ENCODE results near the gene MR1.

MR1 gene

DNA sequence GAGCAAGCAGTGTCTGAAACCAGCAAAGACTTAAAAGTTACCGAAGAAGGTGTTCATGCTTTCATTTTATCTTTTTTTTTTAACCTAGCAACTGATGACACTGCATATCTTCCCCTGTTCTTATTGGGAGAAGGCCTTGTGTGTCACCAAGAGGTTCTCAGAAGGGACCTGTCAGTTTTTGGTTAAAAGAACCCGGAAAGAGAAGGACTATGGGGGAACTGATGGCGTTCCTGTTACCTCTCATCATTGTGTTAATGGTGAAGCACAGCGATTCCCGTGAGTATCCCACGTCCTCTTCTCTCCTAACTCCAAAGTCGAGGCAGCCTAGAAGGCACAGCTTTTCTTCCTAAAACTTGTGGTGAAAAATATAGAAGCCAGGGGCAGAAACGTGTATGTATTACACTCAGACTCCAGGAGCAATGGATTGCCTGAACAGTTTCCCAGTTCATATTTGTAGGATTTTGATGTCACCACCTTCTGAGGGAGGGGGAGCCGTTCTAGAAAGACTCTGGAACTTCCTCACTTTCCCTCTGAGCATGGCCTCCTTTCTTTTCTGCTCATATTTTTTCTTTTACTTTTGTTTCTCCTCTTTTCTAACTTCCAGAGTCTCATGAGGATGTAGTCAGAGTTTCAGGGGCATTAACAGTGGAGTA, at the start of gene MR1:
Gene MR1 (plus strand): TSS at position 185 of the 653 bp plus-strand sequence. CDS start 25 bp downstream, at position 210.
- no peak for DNase-seq

DNA sequence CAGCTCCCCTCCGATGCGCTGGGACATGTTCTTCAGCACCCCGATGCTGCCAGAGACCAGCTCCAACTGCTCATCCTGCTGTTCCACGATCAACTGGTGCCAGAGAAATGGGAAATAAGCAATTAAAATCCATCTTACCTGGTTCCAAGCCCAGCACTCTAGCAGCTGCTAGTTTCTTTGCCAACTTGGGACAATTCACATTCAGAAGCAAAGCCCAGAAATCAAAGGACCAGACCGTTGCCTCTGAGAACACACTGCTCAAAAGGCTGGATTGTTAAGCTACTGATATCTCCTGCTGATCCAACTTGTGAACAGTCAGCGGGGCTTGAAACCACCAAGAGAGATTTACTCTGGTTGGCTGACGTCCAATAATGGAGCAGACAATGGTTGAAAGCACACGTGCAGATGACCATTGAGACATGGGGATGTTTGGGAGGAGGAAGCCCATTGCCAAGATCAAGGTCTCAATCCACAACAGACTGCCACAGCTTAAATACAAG, 45.5 kb upstream of the MR1 start:
- no peak for DNase-seq

DNA sequence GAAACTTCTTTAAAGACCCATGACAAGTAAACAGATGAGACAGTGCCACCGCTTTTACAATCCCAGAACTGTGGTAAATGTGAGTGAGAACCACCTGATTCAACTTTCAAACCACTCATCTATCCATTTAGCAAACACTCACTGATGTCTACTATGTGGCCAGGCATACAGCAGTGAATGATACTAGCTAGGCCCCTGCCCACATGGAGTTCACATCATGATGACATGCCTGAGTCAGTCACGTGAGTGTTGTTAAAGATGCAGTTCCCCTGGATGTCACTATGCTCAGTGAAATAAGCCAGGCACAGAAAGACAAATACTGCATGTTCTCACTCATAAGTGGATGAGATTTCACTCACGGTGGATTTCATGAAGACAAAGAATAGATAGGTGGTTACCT, 39.5 kb upstream of the MR1 start:
- DNase-seq = no peak

DNA sequence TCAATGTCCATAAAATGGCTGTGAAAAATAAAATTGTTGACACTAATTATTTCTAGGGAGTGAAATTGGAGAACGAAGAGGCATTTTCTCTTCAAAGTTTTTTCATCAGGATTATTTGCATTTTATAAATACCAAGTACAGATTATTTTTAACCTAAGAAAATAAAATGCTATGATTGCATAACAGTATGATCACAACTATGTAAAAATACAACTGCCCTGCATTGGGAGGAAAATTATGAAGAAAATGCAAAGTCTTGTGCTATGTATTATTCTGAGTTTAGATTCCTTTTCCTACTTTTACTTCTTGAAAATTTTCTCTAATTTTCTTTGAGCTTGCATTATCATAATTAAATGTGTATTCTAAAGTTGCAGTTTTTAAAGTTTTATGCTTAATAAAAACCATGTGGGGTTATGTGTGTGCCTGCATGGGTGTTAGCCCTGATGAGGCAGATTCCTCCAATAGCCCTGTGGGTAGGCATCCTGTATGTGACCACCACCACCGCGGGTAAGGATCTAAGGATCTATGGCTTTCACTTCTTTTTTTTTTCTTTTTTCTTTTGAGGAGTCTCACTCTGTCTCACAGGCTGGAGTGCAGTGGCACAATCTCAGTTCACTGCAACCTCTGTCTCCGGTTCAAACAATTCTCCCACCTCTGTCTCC, 35.8 kb upstream of the MR1 start:
- no peak for DNase-seq

DNA sequence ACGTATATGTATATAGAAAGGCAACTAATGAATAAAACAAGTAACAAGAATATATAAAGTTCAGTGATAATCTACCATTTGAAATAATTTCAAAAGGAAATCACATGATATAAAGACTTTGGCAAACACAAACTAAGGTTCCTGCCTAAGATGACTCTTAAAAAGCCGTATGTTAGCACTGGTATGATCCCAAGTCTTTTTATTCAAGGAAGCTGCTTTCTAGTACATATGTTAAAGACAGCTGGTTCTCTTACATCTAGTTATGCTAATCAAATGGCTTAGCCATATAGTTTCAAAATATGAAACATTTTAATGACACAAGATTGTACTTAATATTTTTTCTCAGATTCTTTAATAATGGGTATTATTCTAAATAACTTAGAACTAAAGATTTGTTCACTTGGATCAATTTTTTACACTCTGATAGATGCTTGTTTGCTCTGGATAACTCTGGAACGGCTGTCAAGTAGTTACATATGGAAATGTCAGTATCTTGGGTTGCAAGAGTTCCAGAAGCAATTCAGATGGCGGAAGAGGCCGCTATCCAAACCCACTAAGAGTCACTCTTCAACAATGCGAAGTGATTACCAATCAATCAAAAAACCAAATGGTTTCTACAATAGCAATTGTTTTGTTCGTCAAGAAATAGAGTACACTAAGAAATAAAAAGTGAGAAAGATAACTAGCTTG, 32.5 kb upstream of the MR1 start:
- no peak for DNase-seq

DNA sequence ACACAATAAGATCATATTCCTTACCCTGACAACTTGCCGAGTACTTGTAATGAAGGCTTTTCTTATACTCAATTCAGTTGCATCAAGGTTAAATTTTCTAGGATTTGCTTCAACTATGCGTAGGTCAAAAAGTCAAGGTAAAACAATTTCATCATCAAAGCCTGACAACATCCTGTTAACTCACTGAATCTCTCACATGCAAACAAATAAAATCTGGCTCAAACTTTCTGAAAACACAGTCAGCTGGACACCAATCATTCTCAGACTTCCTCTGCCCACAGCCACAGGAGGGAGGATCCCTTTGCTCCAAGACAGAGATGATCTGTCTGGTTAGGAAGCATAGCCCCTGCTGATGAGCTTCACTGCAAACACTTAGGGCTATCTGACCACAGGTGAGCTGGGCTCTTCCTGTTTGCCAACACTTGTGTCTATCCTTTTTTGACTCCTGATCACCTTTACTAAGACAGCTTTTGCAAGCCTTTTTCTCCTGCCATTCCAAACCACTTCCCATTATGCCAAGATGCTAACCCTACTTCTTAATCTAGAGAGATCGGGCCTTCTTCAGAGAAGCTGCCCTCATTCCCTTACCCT, 31.1 kb upstream of the MR1 start:
- no peak for DNase-seq

DNA sequence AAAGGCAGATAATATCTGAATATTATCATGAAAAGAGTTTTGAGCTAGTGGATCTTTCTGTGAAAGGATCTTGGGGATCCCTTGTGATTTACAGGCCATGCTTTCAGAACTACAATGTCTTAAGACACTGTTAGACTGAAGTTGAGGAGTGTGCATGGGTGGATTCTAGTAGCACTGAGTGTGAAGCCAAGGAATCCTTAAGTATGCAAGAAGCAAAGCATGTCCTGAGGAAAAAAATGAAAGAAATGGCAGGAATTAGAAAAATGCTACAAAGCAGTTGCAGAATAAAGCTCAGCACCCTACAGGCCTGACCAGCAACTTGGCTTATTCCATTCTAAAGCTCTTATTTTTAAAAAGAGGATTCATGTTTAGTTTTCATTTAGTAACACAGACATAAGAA, 23.0 kb upstream of the MR1 start:
- no peak for DNase-seq

DNA sequence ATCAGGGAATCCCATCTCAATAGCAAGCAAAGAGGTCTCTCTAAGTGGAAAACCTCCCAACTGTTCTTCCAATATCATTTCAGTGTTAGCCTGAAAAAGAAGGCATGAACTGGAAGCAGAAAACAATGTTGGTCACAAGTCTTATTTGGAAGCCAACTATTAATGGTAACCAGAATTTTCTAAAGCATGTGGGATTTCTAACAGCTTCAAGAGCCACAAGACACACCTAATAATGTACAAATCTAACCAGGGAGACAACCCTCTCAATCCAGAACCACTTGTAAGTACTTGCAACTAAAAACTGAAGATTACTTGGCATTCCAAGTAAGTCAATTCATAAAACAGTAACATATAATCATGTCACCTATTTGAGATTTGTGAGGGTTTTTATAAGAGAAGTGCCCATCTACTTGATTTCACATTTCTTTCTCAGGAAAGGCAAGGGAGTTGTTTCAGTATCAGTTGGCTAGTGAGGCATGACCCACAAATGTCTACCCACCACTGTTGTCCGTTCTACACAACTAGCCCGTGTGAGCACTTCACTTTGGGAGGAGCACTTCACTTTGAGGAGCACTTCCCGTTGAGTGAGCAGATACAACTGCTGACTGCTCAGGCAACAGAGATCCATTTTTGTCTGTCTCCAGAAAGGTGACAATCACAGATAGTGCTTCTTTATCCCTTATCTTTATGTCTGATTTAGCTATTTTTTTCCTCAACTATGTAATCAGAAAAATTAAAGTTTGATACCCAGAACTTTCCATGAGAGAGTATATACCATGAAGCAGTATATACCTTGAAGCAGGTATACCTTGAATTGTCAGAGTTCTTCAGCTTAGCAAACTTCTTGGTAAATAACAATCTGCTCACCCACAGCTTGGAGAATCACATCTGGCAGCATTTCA, 22.2 kb upstream of the MR1 start:
- no peak for DNase-seq

DNA sequence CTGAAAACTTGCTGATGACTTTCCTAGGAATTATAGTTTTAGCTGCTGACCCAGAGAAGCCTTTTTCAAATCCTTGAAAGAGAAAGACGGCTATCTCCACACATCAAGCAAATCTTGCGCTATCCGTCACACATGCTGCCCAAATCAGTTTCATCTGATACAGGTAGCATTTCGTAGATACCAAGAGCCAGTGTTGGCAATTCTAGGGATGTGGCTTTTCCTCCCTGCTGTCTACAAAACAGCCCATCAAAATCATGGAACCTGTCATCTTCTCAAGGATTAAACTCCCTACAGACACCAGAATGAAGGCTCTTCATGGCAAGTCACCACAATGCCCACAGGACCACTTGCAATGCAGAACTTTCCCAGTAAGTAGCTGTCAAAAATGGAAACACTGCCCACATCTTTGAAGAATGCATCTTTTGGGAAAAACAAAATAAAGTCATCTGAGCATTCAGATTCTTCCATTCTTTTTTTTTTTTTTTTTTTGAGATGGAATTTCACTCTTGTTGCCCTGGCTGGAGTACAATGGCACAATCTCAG, 21.5 kb upstream of the MR1 start:
- no peak for DNase-seq

DNA sequence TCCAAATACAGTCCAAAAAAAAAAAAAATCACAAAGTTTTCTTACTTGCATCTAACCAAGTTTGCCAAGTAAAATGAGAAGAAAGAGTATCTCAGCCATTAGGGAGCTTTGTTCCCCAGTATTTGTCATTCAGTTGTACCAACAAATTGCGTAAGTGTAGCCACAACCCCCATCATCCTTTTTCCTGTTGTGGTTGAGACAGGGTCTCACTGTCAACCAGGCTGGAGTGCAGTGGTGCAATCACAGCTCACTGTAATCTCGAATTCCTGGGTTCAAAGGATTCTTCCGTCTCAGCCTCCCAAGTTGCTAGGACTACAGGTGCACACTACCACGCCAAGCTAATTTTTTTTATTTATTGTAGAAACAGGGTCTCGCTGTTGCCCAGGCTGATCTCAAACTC, 20.6 kb upstream of the MR1 start:
- no peak for DNase-seq

DNA sequence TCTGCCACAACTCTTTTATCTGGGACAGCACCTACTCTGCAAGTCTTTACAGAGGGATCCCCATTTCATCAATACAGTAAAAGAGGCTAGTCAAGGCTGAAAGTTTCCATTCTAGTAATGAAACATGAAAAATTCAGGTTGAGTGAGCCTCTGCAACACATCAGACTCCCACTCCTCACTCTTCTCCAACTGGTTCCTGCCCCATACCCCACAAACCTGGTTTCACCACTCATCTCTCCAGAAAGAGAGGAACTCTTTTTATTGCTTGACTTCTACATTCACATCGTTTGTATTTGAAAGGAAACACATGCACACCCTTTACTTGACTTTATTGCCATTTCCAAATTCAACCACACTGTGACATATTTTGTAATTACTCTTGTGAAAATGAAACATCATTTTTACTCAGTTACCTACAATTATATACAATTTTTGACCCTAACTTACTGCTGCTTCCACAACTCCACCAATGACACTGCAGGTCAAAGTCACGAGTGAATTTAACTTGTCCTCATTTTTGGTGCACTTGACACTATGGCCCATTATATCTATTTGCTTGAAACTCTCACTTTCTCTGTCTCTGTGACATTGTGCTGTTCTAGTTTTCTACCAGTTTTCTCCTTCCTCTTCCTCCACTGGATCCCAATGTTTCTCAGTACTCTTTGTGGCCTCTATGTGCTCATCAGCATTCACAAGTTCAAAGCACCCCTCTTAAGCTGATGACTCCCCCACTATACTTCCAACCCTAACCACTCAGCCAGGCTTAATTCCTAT, 19.1 kb upstream of the MR1 start:
- DNase-seq = no peak

DNA sequence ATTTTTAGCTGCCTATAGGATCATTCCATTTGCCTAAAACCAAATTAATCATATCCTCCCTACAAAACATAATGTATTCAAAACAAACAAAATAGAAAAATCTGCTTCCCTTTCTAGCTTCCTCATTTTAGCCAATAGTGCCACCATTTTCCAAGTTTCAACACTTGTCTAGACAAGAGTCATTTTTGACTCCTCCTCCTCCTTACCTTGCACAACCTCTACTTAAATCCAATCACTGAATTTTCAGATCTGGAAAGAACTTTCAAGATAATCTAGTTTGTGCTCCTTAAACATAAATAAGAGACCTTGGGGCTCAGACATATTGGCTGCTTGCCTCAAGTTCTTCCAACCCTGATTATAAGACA, 18.6 kb upstream of the MR1 start:
- DNase-seq = no peak

DNA sequence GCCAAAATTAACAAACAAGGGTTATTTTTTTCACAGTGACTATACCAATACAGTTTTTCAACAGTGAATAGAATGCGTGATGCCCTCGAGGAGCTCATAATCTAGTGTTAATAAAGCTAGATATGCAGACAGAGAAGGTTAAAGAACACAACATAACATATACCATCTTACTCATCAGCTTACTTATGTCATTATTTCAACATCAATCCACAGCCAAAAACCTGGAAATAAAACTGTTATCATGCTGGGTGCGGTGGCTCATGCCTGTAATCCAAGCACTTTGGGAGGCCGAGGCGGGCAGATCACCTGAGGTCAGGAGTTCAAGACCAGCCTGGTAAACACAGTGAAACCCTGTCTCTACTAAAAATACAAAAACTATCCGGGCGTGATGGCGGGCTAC, 17.2 kb upstream of the MR1 start:
- DNase-seq = no peak

DNA sequence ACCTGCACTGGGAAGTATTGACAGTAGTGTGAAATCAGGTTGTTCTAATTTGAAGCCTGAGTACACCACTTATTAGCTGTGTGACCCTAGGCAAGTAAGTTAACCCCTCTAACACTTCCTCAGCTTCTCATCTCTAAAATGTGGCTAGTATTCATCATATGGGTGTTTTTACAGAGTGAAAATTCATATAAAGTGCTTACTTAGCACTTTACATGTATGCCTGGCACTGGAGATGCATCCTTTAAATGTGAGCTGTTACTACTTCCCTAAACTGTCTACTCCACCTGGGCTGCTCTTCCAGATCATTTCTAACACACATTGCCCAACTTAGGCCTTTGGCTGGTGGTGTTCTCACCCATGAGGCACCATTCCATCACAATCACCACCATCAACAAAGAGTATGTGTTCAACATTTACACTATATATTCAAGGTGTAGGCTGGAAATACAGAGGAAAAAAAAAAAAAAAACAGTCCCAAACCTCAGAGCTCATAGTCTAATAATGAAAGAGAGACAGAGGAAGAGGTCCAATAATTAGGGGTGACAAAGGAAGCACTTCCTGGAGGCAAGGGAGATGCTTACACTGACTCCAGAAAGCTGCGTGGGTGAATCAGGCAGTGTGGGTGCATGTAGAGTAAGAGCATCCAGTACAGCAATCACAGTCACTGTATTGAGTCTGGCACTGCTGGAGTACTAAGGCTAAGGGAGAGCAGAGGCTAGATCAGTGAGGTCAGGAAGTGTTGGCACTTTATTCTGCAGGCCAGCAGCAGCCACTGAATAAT, 14.7 kb upstream of the MR1 start:
- DNase-seq = no peak

DNA sequence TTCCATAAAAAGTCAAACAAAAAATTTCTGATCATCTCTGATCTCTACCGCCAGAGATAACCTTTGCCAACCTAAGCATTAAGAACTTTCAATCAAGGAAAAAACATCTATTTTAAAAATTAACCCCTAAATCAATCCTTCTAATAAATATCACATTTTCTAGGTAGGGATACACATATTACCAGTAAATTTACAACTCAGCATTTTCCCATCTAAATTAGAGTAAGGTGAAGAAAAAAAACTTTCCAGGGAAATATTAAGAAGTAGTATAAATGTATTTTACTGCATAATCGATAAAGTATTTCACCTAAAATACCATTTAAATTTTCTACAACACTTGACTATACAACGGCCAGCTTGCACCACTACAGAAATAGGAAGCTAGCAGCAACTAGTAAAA, 12.6 kb upstream of the MR1 start:
- no peak for DNase-seq

DNA sequence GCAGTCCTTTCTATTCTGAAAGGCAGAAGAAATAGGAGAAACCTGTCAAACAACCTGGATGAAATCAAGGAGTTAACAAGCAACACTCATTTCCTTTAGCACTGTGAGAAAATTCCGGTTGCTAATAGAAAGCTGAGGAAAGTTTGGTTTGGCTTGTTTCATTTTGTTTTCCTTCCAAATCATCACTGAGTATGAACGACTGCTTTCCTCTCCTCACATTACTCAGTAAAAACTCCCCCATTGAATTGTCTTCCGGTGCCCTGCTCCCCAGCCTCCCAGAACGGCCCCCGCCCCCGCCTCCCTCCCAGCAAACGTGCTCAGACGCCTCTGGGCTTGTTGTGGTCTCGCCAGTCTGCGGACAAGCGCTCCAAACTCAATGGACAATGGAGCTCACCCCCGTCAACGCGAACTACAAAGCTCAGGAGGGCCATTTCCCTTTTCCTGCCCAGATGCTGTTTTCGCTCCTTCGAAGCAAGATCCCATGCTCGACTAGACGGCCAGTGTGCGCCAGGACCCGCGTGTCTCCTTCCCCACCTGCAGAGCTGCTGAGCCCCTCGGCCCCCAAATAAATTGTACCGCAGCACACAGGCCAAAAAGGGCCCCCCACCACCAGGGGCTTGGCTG, 11.9 kb upstream of the MR1 start:
- DNase-seq = peak; percentile 57

DNA sequence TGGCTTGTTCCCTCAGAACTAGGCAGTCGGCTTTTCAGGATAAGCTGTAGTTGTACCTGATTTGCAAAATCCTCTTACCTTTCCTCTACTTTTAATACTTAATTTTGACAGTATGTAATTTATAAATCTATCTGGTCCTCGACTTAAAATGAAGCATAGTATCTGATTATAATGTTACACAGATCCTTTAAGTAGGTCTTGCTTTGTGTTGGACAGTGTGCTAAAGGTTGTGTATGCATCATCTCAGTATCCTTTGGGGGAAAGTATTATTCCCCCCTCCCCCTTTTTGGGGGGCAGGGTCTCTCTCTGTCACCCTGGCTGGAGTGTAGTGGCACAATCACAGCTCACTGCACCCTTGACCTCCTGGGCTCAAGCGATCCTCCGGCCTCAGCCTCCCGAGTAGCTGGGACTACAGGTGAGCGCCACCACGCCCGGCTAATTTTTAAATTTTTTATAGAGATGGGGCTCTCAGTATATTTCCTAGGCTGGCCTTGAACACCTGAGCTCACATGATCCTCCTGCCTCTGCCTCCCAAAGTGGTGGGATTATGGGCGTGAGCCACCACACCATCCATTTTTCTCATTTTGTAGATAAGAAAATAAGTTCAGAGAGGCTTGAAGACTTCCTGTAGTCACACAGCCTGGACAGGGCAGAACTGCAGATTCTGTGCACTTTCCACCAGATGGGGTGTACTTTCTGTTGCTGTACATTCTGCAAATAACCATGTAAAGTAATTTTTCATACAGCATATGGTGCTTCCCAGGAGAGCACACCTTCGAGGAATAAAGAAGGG, 10.3 kb upstream of the MR1 start:
- DNase-seq = no peak

DNA sequence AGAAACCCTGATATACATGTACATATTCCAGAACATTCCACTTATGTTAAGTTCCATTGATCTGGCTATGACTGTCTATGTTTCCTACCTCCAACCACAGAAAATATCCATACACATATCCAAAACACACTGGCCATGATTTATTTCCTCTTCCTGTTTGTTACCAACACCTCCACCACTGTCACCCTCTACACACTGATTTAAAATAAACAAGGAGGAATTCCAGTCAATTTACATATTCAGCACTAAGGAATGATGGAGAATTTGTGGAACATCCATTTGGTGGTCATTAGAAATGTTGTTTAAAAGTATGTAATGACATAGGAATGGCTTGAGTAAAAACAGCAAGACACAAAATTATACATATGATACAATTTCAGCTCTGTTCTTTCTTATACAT, 5.6 kb upstream of the MR1 start:
- DNase-seq = no peak

DNA sequence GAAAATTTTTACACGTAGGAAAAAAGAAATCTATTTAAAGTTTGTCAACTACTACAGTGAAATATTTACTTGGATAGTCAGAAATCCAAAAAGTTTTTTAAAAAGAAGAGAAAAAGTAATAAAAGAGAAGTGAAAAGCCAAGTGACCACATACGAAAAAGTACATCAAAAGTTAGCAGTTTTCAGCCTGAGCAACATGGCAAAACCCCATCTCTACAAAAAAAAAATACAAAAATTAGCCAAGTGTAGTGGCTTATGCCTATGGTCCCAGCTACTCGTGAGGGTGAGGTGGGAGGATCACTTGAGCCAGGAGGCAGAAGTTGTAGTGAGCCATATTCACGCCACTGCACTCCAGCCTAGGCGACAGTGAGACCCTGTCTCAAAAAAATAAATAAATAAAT, 5.2 kb upstream of the MR1 start:
- no peak for DNase-seq

DNA sequence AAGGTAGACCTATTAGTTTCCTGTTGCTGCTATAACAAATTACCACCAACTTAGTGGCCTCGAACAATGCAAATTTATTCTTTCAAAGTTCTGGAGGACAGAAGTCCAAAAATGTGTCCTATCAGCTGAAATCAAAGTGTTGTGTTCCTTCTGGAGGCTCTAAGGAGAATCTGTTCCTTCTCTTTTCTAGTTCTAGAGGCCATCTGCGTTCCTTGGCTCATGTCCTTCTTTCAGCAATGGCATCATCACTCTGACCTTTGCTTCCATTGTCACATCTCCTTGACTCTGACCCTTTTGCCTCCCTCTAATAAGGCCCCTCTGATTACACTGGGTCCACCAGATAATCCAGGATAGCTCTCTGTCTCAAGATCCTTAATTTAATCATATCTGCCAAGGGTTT, 1.2 kb upstream of the MR1 start:
- DNase-seq = no peak
